IPS-NIHi11 (cell line): Measurements from ENCODE around the gene PIK3C2A.
"Not testable (repeated sequence)": the region's sequence is repeated elsewhere in the genome, so short reads cannot be mapped to it uniquely, and the experiment has no call there.

Source experiments
- DNase-seq: peaks from one replicate; pipeline ENCODE4 v3.0.0; 2012; ENCODE audit warnings: mixed read lengths, low spot score

PIK3C2A gene, protein sequence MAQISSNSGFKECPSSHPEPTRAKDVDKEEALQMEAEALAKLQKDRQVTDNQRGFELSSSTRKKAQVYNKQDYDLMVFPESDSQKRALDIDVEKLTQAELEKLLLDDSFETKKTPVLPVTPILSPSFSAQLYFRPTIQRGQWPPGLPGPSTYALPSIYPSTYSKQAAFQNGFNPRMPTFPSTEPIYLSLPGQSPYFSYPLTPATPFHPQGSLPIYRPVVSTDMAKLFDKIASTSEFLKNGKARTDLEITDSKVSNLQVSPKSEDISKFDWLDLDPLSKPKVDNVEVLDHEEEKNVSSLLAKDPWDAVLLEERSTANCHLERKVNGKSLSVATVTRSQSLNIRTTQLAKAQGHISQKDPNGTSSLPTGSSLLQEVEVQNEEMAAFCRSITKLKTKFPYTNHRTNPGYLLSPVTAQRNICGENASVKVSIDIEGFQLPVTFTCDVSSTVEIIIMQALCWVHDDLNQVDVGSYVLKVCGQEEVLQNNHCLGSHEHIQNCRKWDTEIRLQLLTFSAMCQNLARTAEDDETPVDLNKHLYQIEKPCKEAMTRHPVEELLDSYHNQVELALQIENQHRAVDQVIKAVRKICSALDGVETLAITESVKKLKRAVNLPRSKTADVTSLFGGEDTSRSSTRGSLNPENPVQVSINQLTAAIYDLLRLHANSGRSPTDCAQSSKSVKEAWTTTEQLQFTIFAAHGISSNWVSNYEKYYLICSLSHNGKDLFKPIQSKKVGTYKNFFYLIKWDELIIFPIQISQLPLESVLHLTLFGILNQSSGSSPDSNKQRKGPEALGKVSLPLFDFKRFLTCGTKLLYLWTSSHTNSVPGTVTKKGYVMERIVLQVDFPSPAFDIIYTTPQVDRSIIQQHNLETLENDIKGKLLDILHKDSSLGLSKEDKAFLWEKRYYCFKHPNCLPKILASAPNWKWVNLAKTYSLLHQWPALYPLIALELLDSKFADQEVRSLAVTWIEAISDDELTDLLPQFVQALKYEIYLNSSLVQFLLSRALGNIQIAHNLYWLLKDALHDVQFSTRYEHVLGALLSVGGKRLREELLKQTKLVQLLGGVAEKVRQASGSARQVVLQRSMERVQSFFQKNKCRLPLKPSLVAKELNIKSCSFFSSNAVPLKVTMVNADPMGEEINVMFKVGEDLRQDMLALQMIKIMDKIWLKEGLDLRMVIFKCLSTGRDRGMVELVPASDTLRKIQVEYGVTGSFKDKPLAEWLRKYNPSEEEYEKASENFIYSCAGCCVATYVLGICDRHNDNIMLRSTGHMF (N-terminal part only)

DNA sequence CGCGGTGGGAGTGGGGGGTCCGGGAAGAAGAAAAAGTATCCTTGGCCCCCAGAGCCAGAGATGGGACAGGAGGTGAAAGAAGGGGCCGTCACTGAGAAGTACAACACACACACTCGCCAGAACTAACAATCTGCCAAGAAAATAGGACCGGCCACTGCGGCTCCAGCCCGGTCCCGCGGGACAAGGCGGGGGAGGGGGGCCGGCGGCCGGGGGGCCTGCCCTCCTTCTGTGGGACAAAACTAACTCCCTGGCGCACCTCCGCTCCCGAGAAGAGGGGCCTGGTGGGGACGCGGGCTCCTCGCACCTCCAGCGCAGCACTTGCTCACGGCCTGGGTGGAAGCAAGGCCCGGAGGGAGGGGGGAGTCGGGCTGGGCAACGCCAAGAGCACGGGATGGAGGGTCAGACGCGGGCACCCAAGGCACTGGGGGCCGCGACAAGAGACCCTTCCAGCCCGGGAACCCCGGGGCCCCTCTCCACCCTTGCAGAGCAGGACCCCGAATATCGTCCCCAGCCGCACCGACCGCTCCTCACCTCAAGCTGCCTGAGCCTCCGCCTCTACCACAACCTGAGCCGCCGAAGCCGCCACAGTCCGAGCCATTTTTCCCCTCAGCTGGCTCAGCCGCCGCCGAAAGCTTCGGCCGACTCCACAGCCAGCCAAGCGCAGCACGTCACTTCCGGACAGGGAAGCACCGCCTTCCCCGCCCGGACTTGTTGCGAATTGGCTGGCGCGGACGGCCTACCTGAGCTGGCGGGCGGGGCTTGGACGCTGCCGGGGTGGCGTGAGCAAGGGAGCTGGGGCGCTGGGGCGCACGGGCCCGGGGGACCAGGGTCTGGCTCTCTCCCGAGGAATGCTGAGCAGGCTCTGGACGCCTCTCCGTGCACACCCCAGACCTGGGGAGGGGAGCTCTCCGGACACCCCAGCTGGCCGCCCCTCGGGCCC is at the start of gene PIK3C2A:
PIK3C2A (minus strand) TSS at position 670 of the 940 bp plus-strand sequence. CDS start 38,245 bp downstream, outside the sequence.
- peak; percentile 98 for DNase-seq

DNA sequence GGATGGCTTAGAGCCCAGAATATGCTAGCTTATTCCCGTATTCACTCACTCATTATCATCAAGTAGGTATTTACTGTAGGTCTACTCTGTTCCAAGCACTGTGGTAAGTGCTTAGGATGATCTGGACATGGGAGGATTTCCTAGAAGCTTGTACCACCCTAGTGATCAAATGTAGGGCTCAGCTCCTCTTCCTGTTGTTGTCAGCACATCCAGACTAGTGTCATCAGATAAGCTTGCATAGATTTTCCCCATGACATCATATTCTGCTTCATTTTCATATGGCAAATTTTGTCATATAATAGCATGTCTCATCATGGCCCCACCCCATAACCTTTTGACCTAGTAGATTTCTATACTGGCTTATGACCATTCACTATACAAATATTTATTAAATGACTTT is 49.4 kb upstream of the PIK3C2A start:
- DNase-seq = no peak

DNA sequence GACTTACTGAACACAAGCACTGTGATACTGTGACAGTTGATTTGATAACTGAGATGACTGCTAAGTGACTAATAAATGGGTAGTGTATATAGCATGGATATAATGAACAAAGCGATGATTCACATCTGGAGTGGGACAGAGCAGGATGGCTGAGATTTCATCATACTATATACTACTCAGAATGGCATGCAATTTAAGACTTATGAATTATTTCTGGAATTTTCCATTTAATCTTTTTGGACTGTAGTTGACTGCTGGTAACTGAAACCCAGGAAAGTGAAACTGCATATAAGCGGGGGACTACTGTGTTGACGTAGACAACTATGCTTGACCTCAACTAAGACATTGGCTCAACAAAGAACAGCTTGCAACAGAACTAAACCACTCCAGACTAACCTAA is 48.7 kb upstream of the PIK3C2A start:
- DNase-seq = no peak

- DNase-seq = no peak
These were observed 44.9 kb upstream of the PIK3C2A start for GRCh38 chr11:17252704-17253103.

- DNase-seq = no peak
These were observed 43.0 kb upstream of the PIK3C2A start for GRCh38 chr11:17250561-17251350.

- DNase-seq = no peak
These were observed 36.3 kb upstream of the PIK3C2A start for GRCh38 chr11:17244046-17244445.

- not testable (repeated sequence) for DNase-seq
These were observed 35.2 kb upstream of the PIK3C2A start for GRCh38 chr11:17242954-17243353.

DNA sequence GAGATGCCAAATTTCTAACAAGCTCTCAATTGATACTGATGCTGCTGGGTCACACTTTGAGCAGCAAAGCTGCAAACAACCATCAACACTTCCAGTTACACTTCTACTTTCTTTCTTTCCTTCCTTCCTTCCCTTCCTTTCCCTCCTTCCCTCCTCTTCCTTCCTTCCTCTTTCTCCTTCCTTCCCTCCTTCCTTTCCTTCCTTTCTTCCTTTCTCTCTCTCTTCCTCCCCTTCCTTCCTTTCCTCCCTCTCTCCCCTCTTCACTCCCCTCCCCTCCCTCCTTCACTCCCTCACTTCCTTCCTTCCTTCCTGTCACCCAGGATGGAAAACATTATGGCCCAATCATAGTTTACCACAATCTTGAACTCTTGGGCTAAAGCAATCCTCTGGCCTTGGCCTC is 33.0 kb upstream of the PIK3C2A start:
- no peak for DNase-seq

GRCh38 chr11:17239927-17240326 is 32.1 kb upstream of the PIK3C2A start:
- DNase-seq = not testable (repeated sequence)

GRCh38 chr11:17238377-17238776 is 30.6 kb upstream of the PIK3C2A start:
- DNase-seq = no peak

DNA sequence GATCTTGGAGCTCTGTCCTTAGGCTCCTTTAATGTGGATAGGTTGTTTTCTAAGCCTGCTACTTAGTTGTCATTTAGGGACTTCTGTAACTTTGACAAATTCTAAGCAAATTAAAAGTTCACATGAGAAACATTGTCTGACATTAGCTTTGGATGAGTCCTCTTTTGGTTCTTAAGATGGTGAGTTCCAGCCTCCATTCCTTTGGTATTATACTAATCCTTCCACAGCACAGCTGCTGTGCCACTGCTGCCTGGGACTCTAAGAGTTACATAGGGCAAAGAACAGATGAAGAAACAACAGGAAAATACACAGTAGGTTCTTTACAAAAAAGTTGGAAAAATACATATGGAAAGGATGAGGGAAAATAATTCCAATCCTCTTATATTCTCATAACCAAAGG is 25.3 kb upstream of the PIK3C2A start:
- DNase-seq = no peak

DNA sequence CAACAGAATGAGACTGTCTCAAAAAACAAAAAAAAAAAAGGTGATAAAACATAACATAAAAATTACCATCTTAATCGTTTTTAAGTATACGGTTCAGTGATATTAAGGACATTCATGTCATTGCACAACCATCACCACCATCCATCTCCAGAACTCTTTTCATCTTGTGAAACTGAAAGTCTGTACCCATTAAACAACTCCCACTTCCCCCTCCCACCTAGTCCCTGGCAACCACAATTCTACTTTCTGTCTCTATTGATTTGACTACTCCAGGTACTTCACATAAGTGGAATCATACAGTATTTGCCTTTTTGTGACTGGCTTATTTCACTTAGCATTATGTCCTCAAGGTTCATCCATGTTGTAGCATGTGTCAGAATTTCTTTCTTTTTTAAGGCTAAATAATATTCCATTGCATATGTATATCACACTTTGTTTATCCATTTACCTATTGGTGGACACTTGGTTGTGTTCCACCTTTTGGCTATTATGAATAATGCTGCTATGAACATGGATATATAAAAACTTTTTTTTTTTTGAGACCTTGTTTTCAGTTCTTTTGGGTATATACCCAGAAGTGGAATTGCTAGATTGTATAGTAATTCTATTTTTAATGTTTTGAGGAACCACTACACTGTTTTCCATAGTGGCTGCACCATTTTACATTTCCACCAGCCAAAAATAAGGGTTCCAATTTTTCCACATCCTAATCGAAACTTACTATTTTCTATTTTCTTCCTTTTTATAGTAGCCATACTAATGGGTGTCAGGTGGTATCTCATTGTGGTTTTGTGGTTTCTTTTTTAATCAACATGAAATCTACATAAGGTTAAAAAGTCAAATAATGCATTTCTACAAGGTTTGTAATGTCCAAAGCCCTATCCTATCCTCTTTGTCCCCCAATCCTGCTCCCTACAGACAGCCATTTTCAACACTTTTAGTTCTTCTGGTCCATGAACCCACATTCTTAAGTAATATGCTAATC is 23.4 kb upstream of the PIK3C2A start:
- DNase-seq = no peak

GRCh38 chr11:17229481-17230152 is 21.8 kb upstream of the PIK3C2A start:
- no peak for DNase-seq

DNA sequence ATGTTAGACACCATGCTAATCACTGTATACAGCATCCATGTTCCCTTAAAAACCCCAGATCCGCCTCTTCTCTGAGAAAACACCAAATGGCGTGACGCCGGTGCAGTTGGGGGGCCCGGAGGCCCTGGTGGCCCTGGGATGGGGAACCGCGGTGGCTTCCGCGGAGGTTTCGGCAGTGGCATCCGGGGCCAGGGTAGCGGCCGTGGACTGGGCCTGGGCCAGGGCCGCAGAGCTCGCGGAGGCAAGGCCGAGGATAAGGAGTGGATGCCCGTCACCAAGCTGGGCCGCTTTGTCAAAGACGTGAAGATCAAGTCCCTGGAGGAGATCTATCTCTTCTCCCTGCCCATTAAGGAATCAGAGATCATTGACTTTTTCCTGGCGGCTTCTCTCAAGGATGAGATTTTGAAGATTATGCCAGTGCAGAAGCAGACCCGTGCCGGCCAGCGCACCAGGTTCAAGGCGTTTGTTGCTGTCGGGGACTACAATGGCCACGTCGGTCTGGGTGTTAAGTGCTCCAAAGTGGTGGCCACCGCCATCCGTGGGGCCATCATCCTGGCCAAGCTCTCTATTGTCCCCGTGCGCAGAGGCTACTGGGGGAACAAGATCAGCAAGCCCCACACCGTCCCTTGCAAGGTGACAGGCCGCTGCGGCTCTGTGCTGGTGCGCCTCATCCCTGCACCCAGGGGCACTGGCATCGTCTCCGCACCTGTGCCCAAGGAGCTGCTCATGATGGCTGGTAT is 20.6 kb upstream of the PIK3C2A start:
- DNase-seq = not testable (repeated sequence)

DNA sequence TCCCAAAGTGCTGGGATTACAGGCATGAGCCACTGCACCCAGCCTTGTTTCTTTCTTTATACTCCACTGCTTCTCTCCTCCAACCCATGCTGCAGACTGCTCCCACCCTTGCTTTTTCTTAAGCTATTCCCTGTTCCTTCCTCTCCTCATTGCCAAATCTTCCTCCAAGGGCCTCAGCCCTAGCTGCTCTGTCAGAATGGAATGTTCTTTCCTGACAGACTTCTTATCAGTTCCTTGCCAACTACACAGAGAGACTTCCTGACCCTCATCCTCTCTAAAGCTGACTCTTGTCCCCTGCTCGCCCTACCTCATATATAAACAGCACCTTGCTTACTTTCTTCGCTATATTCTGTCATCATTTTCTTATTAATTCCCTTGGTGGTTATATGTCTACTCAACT is 16.9 kb upstream of the PIK3C2A start:
- DNase-seq = no peak

GRCh38 chr11:17221968-17222367 is 14.2 kb upstream of the PIK3C2A start:
- DNase-seq = no peak

- DNase-seq = no peak
These were observed 11.2 kb upstream of the PIK3C2A start for GRCh38 chr11:17219016-17219415.

DNA sequence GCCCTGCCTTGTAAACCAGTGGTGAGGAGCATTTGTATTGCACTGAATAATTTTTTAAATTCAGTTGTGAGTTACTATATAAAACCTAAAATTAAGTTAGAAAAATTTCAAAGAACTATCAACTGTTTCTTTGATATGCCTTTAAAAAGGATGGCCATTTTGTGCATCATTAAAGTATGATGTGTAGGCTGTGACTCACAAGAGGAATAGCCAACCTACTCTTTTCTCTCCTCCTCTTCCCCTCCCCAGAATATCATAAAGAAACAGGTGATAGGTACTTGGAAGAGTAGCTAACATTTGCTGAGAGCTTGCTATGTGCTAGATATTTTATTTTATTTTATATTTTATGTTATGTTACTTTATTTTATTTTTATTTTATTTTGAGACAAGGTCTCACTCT is 10.6 kb upstream of the PIK3C2A start:
- DNase-seq = no peak
